Brain microvascular endothelial cell (primary cell): Measurements from ENCODE around the gene NXN.
"Not testable (repeated sequence)": the region's sequence is repeated elsewhere in the genome, so short reads cannot be mapped to it uniquely, and the experiment has no call there.

ENCODE experiments used
- DNase-seq: peaks from one replicate; pipeline ENCODE4 v3.0.0-alpha.2; 2020
- H3K27ac ChIP-seq: fragments of 250-450 bp; sonication (Bioruptor Pico); 2 replicates; pipeline ENCODE4 v1.5.1; 2020; ENCODE audit warnings: mild to moderate bottlenecking, moderate library complexity
- H3K27me3 ChIP-seq: fragments of 250-450 bp; sonication (Bioruptor Pico); replicated peaks from 2 replicates; pipeline ENCODE4 v1.5.1; 2020; ENCODE audit warnings: mild to moderate bottlenecking
- H3K36me3 ChIP-seq: fragments of 250-450 bp; sonication (Bioruptor Pico); replicated peaks from 2 replicates; pipeline ENCODE4 v1.5.1; 2020; ENCODE audit warnings: mild to moderate bottlenecking
- H3K4me3 ChIP-seq: 2 replicates; pipeline ENCODE4 v1.5.1; 2011; ENCODE audit warnings: low read depth, mild to moderate bottlenecking, control low read depth, low read length, moderate library complexity
- in situ Hi-C: cut with HindIII; loops from 2 replicates; pipeline ENCODE4 v1.10.0; 2017; ENCODE audit warnings: low sequenced_read_pairs, low pct_ligation_motif_present
- TF ChIP-seq, protein P1 (sequence below): IDR thresholded peaks from 2 replicates; pipeline ENCODE4 v1.5.1; 2011; ENCODE audit warnings: low read depth, mild to moderate bottlenecking, moderate library complexity, low read length, control low read depth, inconsistent platforms; ENCODE audit errors: missing control alignments

NXN gene

DNA sequence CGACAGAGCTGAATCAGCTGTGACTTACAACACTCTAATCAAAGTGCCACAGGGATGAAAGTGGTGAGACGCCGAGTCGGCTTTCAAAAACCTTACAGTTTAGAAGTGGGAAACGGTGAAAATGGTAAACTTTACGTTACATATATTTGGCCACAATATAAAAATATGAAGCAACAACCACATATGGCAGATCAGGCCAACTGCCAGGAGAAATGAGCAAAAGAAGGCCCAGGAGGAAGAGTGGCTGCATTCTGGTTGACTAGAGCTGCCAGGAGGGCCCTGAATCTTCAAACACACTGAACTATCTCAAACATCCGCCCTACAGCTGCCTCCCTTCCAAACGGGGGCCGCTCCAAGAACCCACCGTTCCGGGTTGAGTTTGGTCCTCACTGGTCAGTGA lies 141.1 kb downstream of the NXN start:
- in situ Hi-C loops = no loop called here
- H3K4me3 ChIP-seq = no peak overlapping the region
- H3K27ac ChIP-seq = no peak overlapping the region
- TF ChIP-seq, protein P1, sequence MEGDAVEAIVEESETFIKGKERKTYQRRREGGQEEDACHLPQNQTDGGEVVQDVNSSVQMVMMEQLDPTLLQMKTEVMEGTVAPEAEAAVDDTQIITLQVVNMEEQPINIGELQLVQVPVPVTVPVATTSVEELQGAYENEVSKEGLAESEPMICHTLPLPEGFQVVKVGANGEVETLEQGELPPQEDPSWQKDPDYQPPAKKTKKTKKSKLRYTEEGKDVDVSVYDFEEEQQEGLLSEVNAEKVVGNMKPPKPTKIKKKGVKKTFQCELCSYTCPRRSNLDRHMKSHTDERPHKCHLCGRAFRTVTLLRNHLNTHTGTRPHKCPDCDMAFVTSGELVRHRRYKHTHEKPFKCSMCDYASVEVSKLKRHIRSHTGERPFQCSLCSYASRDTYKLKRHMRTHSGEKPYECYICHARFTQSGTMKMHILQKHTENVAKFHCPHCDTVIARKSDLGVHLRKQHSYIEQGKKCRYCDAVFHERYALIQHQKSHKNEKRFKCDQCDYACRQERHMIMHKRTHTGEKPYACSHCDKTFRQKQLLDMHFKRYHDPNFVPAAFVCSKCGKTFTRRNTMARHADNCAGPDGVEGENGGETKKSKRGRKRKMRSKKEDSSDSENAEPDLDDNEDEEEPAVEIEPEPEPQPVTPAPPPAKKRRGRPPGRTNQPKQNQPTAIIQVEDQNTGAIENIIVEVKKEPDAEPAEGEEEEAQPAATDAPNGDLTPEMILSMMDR = no peak
- H3K27me3 ChIP-seq = no peaks in the 10 kb centered on the region
- no peak for DNase-seq
- no peaks in the 10 kb centered on the region for H3K36me3 ChIP-seq

DNA sequence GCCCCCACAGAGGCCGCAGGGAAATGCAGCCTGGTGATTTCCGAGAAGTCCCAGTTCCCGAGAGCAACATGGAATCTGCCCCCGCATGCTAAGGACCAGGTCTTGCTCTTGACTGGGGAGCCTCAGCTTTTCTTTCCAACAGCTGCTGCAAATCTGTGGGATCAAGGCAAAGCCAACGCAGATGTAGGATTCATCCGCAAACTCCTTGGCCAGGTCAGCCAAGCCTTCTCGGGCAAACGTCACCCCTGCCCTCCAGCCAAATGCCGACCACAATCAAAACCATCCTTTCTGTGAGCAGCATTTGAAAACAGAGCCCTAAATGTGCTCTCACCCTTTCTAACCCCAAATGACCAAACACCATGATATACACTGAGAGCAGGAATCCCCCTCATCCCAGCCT lies 143.4 kb downstream of the NXN start:
- H3K27me3 ChIP-seq = no peaks in the 10 kb centered on the region
- DNase-seq = no peak
- H3K4me3 ChIP-seq = no peak overlapping the region
- TF ChIP-seq, protein P1 = no peak
- H3K36me3 ChIP-seq = no peaks in the 10 kb centered on the region
- no peak overlapping the region for H3K27ac ChIP-seq
- in situ Hi-C loops = no loop called here

DNA sequence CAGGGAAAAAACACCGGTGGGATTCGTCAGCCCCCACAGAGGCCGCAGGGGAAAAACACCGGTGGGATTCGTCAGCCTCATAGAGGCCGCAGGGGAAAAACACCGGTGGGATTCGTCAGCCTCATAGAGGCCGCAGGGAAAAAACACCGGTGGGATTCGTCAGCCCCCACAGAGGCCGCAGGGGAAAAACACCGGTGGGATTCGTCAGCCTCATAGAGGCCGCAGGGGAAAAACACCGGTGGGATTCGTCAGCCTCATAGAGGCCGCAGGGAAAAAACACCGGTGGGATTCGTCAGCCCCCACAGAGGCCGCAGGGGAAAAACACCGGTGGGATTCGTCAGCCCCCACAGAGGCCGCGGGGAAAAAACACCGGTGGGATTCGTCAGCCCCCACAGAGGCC lies 143.9 kb downstream of the NXN start:
- in situ Hi-C loops, H3K27ac ChIP-seq, H3K4me3 ChIP-seq, H3K36me3 ChIP-seq, H3K27me3 ChIP-seq, DNase-seq: not testable (repeated sequence)

DNA sequence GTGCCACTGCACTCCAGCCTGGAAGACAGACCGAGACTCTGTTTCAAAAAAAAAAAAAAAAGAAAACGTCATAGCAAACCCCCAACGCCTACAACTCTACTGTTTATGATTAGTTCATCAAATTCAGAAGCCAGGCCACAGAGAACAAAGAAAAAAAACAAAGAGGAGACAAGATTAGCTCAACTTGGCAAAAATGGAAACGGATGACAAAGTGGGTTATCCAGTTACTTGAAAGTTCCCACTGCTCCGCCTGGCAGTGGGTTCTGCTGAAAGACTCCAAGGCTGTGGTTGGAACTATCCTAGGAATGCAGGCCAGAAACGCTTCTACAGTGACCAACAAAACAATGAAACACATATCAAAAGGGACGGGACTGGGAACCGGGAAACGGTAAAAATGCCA lies 144.3 kb downstream of the NXN start:
- peak; percentile 98 for DNase-seq
- H3K4me3 ChIP-seq = no peak overlapping the region
- no peaks in the 10 kb centered on the region for H3K27me3 ChIP-seq
- H3K36me3 ChIP-seq = no peaks in the 10 kb centered on the region
- H3K27ac ChIP-seq = peak overlapping the region; percentile 48
- in situ Hi-C loops = no loop called here
- TF ChIP-seq, protein P1 = no peak

DNA sequence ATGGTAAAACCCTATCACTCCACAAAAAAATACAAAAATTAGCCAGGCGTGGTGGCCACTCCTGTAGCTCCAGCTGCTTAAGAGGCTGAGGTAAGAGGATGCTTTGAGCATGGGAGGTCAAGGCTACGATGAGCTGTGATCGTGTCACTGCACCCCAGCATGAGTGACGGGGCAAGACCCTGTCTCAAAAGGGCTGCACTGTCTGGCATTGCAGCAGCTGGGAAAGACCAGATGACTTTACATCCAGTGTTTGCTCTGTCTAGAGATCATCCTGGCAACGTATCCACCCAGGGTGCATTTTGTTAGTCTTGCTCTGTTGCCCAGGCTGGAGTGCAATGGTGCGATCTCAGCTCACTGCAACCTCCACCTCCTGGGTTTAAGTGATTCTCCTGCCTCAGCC lies 145.4 kb downstream of the NXN start:
- DNase-seq = no peak
- Histone ChIP-seq H3K4me3 (no peak overlapping the region), H3K36me3 (no peaks in the 10 kb centered on the region), H3K27ac (no peak overlapping the region), H3K27me3 (no peaks in the 10 kb centered on the region)
- TF ChIP-seq, protein P1 = no peak
- in situ Hi-C loops = no loop called here

DNA sequence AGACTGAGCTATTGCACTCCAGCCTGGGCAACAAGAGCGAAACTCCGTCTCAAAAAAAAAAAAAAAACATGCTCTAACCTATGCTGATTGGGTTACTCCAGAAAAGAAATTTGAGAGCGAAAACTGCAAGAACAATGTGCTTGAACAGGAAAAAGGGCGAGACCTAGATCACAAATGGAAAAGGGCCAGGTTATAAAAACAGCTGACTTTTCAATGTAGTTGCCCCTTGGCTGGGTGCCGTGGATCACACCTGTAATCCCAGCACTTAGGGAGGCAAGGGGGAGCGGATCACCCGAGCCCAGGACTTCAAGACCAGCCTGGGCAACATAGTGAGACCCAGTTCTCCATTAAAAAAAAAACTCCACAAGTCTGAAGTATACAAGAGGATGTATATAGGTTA lies 148.6 kb downstream of the NXN start:
- in situ Hi-C loops = no loop called here
- TF ChIP-seq, protein P1 = no peak
- H3K36me3 ChIP-seq = no peaks in the 10 kb centered on the region
- H3K4me3 ChIP-seq = no peak overlapping the region
- DNase-seq = no peak
- H3K27me3 ChIP-seq = no peaks in the 10 kb centered on the region
- no peak overlapping the region for H3K27ac ChIP-seq
